Amniotic stem cell (primary cell): ENCODE results near the gene RHOXF2.

Experiments
- DNase-seq: peaks from one replicate; lab custom pipeline; 2025; lab: John Stamatoyannopoulos, UW

The RHOXF2 gene

GRCh38 chrX:120200851-120201250 lies 42.4 kb downstream of the RHOXF2 start:
- no peak for DNase-seq

GRCh38 chrX:120205816-120206753 lies 47.7 kb downstream of the RHOXF2 start:
- DNase-seq, result no peak

GRCh38 chrX:120207009-120207605 lies 48.7 kb downstream of the RHOXF2 start:
- DNase-seq, result no peak

DNA sequence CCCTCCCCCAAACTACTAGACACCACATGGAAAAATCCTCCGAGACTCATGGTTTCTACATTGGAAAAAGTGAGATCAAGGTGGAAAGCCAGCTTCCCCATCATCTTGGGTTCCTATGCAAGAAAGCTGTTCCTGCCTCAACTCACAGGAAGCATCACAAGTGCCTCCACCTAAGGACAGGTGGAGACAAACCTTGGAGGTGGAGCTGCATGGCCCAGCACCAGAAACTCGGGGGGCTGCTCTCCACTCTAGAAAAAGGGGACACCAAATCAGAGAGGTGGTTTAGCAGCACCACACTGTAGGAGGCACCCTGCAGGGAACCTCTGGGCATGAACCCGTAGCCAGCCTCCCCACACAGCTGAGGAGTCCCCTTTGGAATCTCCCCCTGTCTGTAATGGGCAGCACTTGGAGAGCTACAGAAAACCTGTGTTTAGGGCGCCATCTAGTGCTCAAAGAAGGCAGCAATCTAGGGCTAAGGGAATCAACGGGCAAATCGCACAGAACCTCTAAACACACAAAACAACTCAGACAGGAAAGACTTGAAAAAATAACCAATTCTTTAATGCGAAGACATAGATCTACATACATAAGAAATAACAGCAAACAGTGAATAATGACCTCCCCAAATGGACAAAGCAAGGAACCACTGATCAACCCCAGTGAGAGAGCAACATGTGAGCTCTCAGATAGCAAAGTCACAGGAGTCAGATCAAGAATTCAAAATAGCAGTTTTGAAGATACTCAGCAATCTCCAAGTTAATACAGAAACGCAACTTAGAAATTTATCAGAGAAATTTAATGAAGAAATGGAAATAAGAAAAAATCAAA lies 55.2 kb downstream of the RHOXF2 start:
- peak; percentile 7 for DNase-seq
